Measurements from ENCODE around the gene HOXC6.

Gene HOXC6

DNA sequence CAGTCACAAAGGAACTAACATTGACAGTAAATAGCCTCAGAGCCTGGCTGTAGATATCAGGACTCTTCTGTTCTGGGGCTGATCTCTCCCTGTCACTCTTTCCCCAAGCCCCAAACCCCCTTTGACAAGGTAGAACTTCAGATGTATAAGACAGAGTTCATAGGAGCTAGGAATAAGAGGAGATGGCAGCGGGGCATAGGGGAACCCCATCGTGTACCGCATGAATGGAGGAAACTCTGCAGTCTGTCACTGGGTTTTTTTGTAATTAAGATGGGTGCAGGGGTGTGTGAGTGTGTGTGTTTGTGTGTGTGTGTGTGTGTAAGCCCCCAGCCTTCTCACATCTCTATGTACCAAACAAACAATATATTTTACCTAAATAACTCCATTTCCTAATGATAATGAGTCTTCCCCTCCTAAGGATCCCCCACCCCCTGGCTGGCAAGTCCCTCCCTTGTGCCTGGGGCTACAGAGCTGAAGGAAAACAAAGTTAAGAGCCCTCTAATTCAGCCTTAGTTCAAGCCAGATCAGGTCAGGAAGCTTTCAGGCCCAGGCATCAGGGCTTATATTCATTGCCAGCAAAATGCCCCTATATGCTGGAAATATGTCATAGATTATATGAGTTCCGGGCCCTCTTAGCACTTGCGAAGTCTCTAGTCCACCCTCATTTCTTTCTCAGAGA, 16.3 kb downstream of the HOXC6 start:
- no peak for DNase-seq

DNA sequence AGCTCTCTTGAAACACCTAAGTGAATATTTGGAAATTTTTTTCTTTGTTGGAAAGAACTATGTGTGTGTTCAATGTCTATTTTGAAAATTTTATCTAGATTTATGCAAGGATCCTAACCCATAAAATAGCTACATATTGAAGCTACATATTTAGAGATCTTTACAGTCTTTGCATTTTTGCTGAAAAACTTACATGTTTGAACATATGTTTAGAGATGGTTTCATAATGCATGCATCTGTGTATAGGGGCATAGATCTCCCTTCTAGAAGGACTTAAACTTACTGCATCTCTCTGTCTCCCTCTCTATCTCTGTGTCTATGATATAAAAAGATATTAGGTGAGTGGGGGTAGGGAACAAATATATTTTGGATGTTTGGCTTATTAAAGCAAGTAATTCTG, 17.2 kb downstream of the HOXC6 start:
- no peak for DNase-seq

DNA sequence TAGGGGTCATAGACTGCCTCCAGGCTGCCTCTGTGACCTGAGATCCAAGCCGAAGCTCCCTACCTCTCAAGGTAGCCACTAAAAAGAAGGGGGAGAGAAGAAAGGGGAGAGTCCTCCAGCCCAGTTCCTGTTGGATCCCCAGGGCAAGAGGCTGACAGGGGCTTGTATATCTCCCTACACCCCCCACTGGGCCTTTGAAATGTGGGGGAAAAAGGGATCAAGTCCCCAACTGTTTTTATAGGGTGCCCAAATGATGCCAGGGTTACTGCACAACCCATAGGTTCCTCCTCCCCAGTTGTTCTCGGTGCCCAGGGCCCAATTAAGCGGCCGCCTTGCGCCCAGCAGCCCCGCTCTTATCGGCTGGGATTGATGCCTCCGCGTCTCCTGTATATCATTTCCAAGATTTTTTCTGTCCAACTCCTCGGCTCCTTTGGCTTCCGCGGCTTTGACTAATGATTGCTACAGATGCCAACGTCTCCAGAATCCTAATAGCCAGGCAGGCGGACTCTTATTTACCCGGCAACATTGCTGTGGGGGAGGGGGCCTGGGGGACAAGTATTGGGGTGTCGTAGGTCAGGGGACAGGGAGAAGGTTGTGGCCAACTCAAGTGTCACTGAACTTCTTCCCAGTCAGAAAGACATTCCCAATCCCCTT, 17.8 kb downstream of the HOXC6 start:
- no peak for DNase-seq

DNA sequence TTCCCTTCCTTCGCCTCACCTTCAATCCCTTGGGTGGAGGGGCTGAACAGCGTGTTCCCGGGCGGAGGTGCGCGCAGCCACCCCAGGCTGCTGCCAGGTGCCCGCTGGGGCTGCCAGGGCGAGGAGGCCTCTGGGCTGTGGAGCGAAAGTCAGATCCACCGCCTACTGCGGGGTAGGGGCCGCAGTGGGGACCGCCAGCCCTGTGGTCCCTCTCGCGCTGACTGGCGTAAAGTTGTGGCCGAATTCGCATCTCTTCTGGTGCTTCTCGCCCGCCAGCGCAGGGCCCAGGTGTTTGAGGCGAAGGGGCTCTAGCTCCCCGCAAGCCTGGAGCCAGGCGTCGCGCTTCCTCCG, 18.5 kb downstream of the HOXC6 start:
- DNase-seq: no peak

DNA sequence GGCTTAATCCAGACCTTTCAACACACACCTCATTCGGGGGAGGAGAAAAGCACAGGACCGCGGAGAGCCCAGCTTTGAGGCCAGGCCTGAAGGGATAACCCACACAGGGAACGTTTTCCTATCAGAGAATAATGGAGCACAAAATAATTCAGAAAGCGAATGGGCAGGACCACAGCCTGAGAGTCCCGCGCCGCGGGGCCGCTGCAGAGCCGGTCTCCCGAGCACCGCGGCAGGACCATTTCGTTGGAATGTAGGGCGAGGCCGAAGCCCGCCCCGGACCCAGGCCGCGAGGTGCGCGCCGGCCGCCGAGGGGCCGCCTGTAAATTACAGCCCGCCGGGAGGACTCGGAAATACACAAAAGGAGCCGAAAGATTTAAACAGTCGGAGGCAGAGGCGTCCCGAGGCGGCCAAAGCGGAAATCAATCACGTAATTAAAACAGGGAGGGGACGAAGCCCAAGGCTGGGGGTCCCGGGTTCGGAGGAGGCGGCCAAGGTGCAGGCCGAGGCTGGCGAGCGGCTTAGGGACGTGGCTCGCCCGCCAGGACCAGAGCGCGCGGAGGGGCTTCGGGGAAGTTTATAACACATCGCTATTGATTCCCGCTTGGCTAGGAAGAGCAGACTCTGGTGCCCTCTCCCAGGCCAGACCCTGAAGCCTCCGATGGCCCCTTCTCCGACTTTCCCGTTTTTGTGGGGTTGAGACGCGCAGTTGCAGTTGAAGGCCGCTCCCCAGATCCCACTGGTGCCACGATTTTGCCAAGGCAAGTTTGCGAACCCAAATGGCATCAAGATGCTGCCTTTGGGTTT, 19.1 kb downstream of the HOXC6 start:
- DNase-seq: no peak

DNA sequence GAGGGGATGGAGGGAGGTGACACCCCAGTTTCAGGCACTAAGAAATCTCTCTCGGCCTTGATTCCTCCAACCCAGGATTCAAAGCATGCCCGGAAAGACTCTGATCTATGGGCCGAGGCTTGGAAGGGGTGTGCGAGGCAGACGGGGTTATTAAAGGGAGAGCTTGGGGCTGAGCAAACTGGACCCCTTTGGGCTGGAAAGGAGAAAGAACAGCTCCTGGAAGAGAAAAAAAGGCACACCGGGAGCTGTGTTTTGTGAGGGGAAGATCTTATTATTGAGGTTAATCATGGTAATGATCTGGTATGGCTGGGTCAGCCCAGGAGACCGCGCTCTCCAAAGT, 19.7 kb downstream of the HOXC6 start:
- no peak for DNase-seq

DNA sequence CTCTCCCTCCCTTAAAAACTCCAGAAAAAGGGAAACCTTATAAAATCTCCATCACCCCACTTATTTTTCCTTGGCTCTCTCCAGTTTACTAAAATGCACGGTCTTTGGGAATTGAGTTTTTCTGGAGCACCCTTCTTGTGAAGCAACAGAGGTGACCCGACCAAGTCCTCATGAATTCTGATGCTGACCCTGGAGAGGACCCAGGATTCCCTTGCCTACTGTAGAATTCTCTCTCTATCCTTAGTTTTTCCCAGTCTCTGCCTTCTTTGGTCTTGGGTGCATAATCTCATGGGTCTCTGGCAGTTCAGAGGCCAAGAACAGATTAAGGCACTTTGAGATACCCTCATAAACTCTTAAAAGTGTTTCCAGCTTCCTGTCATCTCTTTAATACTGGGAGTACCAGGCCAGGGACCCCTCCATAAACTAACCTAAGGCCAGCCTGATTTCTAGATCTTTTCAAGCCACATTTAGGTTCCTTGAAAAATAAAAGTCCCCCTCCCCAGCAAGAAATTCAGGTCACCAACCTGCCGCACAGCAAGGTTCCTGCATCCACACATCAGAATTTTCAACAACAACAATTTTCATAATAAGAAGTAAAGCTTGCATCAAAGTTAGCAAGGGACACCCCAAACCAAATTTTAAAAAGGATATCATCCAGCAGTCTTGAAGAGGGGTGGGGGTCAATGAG, 20.3 kb downstream of the HOXC6 start:
- DNase-seq: no peak

DNA sequence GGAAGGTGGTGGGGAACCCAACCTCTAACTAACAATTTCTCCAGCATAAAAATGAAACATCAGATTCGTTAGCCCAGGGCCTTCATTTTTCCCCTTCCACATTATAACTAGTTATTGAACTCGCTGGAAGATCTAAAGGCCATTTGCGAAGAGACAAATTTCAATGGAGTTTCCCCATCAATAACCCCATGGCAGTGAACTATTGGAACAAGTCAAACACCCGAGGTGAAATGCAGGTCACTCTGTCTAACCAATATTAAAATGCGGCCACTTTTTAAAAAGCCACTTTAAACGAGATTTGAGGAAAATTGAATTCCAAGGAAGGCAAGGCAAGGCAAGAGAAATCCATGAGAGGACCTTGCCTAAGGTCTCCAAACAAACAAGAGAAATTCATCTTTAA, 20.9 kb downstream of the HOXC6 start:
- no peak for DNase-seq

DNA sequence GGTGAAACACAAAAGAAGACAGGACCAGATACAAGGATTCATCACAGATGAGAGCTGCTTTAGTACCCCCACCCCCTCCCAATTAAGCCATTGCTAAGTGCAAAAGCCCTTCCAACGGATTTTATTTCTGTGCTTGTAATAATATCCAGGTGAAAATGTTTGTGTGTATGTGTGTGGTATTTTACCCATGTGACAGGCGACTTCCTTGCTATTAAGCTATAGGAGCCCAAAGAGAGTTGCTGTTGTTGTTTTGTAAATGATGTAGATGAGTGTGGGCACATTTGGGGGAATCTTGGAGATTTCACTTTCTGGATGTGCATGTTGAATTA, 22.2 kb downstream of the HOXC6 start:
- no peak for DNase-seq

DNA sequence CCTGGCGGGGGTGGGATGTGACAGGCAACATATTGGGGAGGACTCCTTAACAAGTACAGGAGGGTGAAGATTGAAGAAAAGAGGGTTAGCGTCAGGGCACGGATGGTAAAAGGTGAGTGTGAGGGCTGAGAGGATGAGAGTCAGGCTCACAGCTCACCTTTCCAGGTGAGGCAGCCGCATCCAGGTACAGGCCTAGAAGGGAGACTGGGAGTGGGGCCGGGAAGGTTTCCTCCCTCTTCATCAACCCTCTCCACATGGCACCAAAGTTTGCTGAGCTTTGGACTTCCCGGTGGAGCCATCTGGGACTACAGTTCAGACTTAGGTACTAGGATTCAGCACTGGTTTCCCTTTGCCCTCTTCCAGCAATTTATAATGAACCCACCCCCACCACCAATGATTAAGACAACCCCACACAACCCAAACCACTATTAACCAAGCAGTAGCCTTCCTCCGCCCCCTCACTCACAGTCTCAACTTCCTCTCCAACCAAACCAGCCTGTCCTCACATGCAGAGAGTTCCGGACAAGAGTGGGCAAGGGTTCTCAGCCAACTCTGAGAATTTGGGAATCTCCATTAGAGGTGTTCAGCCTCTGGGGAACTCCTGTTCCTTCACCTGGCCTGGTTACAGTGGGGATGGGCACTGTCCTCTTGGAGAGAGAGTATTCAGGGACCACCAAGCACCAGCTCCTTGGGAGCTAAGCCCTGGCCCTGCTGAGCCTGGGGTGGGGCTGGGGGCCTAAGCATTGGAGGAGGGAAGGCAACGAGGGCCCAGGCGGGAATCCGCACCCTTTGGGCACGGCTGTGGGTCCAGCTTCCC, 23.0 kb downstream of the HOXC6 start:
- no peak for DNase-seq

DNA sequence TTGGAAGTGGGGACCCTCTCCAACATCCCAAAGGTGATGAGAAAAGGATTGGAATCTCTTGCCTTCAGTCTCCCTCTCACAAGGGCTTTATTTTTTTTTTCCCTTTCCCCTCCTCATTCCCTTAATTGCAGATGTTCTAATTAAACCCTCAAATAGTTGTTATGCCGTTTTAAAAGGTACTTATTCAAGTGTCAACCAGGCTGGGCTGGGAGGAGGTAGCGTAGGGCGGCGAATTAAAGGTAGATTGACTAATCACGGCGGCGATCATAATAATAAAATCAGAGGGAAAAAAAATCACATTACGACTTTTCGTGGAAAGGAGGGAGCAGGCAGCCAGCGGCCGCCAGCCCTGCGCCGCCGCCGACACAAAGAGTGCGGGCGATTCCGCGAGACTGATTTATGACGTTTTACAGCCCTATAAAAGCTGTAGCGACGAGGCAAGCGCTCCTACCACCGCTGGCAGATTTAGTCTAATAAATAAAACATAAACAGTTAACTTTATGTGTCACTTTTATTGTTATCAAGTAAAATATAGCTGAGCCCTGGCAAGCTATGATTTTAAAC, 23.7 kb downstream of the HOXC6 start:
- no peak for DNase-seq

DNA sequence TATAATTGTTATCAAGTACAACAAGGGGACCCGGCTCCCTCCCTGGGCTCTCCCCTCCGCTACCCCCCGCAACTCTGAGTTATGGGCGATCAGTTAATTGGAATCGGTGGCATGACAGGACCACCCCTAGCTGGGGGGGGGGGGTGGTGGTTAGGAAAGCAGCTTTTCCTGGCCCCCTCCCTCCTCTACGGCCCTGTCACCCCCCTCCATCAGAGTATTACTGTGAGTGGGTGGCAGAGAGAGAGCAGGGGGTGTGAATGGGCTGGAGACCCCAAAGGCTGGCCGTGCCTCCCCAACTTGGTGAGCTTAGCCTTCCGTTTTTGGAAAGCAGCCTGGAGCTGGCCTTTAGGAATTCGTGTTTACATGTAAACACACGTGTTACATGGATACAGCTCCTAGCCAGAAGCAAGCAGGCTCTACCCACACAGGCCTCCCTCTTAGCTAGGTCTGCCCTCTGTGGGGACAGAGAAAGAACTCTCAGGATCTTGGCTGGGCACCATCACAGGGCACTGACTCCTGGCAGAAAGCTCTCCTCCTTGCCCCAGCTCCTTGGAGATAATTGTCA, 24.3 kb downstream of the HOXC6 start:
- no peak for DNase-seq

DNA sequence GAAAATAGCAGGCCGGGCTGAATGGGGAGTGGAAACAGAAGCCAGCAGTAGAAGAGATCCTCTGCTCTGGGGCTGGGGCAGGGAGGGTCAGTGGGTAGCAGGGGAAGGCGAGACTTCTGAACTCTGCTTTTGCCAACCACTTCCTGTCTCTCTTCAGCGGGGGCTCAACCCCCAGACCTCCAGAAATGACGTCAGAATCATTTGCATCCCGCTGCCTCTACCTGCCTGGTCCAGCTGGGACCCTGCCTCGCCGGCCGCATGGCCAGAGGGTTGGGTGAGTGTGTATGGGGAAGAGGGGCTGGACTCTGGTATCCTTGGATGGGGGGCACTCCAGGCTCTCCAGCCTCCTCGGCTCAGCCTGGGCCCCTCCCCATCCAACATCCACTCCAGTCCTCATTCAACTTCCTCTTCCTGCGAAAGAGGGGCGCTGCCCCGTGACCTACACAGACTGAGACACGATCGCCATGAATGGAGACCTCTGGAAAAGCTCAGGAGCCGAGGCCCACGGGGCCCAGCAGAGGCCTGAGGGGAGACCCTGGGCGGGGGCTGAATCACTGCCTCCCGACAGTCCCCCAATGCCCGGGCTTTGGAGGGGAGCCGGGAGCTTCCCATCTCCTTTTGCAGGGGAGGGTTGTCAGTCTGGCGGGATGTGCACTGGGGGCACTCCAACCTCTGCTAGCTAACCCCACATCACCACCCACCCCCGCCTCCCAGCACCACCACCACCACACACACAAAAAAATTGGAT, 24.9 kb downstream of the HOXC6 start:
- no peak for DNase-seq

DNA sequence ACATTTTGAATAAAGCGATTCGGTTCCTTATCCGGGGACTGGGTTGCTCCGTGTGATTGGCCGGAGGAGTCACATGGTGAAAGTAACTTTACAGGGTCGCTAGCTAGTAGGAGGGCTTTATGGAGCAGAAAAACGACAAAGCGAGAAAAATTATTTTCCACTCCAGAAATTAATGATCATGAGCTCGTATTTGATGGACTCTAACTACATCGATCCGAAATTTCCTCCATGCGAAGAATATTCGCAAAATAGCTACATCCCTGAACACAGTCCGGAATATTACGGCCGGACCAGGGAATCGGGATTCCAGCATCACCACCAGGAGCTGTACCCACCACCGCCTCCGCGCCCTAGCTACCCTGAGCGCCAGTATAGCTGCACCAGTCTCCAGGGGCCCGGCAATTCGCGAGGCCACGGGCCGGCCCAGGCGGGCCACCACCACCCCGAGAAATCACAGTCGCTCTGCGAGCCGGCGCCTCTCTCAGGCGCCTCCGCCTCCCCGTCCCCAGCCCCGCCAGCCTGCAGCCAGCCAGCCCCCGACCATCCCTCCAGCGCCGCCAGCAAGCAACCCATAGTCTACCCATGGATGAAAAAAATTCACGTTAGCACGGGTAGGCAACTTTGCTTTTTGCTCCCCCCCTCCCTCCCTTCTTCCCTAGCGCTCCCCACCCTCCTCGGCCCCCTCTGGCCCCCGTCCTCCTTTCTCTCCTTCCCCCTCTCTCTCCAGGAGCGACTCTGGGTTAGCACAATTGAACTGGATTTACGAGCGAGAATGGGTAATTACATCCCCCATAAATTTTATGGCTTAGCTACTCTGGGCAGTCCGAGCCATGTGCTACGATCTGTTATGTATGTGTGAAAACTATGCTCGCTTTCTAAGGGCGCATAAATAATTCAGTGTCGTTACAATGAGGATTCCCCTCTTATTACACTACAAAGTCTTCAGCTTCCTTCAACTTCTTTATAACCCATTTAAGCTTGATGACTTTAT, 25.8 kb downstream of the HOXC6 start, which contains the start of gene HOXC4:
HOXC4 (plus strand) TSS at position 85 of the 991 bp plus-strand sequence; CDS start at position 173, 88 bp downstream.
- DNase-seq: no peak

DNA sequence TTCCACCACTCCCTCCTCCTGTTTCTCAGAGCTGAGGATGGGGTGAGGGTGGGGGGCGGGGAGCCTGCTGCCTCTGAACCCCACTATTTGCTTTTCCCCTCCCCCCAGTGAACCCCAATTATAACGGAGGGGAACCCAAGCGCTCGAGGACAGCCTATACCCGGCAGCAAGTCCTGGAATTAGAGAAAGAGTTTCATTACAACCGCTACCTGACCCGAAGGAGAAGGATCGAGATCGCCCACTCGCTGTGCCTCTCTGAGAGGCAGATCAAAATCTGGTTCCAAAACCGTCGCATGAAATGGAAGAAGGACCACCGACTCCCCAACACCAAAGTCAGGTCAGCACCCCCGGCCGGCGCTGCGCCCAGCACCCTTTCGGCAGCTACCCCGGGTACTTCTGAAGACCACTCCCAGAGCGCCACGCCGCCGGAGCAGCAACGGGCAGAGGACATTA, 26.5 kb downstream of the HOXC6 start:
- DNase-seq: no peak

DNA sequence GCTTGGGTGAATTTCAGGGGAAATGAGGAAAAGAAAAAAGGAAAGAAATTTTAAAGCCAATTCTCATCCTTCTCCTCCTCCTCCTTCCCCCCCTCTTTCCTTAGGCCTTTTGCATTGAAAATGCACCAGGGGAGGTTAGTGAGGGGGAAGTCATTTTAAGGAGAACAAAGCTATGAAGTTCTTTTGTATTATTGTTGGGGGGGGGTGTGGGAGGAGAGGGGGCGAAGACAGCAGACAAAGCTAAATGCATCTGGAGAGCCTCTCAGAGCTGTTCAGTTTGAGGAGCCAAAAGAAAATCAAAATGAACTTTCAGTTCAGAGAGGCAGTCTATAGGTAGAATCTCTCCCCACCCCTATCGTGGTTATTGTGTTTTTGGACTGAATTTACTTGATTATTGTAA, 27.3 kb downstream of the HOXC6 start:
- DNase-seq: no peak

DNA sequence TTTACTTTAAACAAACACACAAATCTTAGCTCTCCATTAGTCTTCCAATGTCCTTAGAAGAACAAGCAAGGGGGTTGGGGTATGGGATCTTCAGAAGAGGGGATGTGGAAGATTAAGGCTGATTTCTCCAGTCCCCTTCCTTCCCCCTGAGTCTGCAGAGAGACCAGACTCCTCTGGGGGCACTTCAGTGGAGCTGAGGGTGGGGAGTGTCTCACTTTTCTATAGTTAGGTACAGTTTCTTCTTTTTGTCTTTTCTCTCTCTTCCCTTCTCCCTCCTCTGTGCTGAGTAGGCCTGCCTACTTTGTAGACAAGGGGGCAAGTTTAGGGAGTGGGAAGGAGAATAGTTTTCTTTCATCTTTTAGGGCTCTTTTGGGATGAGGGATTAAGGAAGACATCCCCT, 27.9 kb downstream of the HOXC6 start:
- no peak for DNase-seq

DNA sequence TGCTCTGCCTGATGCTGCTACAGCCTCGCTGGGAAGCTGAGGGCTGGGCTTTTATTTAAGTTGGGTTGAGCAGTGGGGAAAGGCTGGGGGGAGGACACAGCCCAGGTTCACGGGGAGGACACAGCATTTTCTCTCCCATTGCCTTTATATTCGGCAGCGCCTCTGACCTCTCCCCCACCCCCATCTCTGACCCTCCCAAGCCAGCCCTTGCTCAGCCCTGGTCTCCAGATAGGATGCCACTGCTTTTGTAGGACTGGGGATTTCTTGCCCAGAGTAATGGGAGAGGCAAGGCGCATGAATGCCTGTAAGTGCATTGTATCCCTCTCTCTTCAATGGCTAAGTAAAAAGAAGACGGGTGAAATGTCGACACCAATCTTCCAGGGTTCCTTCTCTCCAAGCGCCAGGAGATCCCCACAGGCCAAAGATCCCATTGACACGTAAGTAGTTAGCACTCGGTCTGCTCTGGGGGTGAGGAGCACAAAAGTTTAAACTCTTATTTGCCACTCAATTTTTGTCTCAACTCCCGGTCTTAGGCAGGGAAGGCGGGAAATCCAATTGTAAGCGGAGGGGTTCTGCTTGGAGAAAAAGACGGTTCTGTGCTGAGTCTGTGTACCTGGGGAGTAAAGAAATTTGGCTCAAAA, 30.0 kb downstream of the HOXC6 start:
- no peak for DNase-seq

DNA sequence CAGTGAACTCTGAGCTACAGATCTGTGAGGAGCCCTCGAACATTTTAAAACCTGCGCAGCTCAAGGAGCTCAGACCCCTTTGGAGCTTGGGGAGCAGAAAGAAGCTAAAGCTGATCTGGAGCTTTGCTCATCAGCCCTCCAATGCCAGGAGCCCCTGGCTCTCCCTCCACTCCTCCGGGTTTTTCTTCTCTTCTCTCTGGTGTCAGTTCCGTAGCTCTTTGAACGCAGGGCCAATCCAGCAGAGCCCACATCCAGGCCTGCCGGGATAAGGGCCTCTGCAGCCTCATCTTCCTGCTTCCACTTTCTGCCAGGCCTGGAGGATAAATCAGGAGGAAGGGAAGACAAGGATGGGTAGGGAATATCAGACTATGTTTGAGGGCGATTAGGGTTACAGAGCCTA, 31.4 kb downstream of the HOXC6 start:
- no peak for DNase-seq
